DOHH2 (cell line): Measurements from ENCODE around the gene HPSE2.

Source experiments
- CTCF ChIP-seq: fragments of 200-600 bp; sonication (generic); IDR thresholded peaks from one replicate; pipeline ENCODE4 v1.5.1; 2014; ENCODE audit warnings: antibody characterized with exemption, mild to moderate bottlenecking, low read depth, low read length; ENCODE audit not compliant: poor library complexity, severe bottlenecking
- EZH2phosphoT487 ChIP-seq: fragments of 200-600 bp; sonication (generic); IDR thresholded peaks from 2 replicates; pipeline ENCODE4 v1.6.1; 2017; ENCODE audit warnings: borderline replicate concordance, mild to moderate bottlenecking, antibody characterized with exemption, low read length, moderate library complexity, mixed read lengths

DNA sequence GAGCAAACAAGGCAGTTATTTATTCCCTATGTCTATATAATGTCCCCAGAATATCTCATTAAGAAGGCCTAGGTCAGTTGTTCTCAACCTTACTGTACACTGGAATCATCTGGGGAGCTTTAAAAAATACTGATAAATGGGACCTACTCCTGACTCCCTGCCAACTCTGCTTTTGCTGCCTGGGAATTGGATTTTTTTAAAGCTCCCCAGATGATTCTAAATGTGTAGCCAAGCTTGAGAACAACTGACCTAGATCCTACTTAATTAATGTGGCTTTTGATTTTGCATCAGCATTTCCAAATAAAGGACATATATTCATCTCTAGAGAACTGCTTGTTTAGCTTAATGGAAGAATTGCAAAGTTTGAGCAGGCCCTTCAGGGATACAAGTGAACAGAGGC lies 697.2 kb downstream of the HPSE2 start:
- TF ChIP-seq CTCF (no peak), EZH2phosphoT487 (no peak)
